HG03159 (cell line): ENCODE results near the gene EIF3B.
"Not testable (repeated sequence)": the region's sequence is repeated elsewhere in the genome, so short reads cannot be mapped to it uniquely, and the experiment has no call there.

Experiments
- ATAC-seq: cut with Tn5 transposase; IDR thresholded peaks from one replicate; pipeline ENCODE4 v1.9.1; 2021; ENCODE audit warnings: mild to moderate bottlenecking, moderate library complexity; ENCODE audit not compliant: unreplicated experiment

The EIF3B gene

DNA sequence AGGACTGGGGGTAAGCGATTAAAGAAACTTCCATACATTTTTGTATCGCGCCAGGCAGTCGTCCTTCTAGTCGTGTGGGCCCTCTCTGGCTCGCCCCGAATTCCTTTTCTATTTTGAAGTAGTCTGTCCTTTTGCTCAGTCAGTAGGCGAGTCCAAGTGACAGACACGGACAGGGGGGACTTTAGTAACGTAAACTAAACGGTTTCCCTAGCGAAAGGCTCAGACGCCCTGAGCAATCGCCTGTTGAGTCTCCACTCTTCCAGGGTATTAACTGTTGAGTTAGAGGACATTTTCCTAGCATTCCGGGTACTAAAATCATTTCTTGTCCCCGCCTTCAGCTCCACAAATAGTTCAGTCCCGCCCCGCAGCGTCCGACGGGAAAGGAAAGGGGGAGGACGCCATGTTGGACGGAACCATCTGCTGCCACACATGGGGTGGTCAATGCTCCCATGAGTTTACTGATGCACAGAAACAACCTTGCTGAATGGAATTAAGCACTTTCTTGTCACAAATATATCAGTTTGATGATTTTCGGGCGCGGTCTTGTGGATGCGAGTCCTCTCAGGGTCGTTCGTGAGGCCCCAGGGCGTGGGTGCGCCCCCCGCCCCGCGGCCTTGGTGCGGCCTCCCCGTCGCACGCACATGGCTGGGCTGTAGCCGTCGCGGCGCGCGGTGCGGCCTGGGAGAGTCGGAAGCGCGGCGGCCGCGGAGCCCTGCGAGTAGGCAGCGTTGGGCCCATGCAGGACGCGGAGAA lies at the start of gene EIF3B:
Gene EIF3B (plus strand): TSS at position 642 of the 753 bp plus-strand sequence. CDS start 95 bp downstream, at position 737.
- ATAC-seq: peak; percentile 81

DNA sequence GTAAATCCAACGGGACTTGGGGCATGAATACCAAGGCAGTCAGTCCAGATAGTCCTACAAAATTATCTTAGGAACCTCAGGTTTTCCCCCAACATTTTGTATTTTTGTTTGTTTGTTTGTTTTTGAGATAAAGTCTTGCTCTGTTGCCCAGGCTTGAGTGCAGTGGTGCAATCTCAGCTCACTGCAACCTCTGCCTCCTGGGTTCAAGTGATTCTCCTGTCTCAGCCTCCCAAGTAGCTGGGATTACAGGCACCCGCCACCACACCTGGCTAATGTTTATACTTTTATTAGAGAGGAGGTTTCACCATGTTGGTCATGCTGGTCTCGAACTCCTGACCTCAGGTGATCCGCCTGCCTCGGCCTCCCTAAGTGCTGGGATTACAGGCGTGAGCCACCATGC lies 49.4 kb upstream of the EIF3B start:
- not testable (repeated sequence) for ATAC-seq

DNA sequence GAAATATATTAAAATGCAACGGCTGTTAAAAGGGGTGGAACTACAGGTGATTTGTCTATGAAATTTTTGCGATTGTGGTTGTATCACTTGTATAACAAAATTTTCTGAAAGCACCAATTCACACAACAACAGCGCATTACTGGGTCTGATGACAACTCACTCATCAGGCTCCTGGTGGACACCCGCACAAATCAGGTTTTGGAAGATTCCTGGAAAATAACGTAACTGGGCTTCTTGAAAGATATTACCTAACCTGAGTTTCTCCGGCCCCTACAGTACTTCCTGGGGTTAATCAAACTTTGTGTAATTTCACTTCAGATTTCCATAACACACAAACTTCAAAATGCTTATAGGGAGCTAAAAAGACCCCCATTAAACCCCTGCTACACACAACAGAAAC lies 47.9 kb upstream of the EIF3B start:
- ATAC-seq: no peak

DNA sequence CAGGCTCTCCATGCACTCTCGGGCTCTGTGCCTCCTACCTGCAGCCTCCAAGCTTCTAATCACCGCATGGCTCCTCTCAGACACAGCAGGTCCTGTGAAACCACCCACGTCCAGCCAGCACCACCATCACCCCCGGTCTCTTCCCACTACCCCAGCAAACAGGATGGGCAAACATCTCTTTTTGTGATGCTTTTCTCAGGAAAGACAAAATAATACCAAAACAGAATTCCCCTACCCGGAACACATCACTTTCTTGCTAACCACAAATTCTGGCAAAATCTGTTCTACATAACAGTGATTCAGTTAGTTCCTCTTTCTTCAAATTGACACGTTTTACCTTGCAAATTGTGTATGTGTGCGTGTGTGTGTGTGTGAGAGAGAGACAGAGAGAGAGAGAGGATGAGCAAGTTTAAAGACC lies 46.9 kb upstream of the EIF3B start:
- ATAC-seq: peak; percentile 49

DNA sequence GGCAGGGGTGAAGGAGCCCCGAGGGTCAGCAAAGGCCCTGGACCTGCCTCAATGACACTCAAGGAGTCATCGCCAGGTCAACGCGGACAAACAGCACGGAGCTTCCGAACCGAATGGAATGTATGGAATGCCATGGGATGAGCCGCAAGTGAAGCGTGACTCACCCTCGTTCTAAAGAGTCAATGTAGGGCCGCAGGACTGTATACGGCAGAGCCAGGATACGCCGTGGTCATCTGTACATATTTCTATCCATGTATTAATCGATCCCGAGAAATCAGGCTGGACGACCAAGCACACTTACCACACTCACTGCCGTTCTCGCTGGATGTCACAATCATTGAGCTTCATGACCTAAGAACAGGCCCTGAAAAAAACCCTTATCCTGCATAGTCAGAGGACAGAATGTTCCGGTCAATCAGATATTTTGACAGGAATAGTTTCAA lies 44.7 kb upstream of the EIF3B start:
- no peak for ATAC-seq

DNA sequence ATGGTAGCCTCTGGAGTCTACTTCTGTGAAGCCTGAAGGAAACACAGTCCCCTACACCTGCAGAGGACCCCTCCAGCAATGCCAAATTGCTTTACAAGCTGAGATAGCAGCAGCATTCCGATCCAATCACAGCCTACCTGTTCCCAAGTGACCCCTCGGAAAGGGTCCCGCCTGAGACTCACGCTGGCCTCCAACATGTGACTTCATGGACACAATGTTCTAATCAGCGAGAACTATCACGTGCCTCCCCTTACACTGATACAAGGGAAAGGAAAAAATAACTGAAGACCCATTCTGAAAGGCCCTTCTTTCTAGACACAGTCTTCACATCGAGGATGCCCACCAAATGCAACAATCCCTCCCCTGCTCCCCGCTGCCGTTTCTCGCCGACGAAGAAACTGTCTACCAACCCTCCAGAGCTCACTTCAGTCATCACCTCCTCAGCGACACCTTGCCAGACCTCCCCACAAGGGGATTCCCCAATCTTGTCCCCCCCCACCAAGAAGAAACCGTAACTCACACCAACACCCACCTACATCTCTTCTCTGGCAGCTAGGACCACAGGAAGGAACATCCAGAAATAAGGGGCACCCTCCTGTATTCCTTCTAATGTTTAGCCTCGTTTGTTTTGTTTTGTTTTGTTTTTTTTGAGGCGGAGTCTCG lies 42.2 kb upstream of the EIF3B start:
- no peak for ATAC-seq

DNA sequence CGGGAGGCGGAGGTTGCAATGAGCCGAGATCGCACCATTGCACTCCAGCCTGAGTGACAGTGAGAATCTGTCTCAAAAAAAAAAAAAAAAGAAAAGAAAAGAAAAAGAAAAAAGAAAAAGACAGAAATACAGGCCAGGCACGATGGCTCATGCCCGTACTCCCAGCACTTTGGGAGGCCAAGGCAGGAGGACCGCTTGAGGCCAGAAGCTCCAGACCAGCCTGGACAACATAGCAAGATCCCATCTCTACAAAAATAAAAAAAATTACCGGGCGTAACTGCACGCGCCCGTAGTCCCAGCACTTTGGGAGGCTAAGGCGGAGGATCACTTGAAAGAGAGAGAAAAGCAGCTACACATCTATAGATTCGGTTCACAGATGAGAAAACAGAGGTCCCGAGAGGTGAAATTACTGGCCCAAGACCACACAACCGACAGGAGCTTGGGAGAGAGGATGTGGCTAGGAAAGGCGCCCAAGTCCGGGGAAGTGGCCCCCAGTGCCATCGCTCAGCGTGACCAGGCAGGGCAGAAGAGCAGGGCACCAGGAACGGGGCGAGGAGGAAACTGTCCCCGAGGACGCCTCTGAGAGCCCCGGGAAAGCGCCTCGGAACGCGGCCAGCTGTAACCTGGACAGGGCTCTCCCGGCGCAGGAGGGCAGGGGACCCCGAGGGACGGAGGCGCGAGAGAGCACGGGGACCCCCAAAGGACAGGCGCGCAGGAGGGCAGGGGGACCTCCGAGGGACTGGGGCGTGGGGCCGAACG lies 41.0 kb upstream of the EIF3B start:
- peak; percentile 5 for ATAC-seq

DNA sequence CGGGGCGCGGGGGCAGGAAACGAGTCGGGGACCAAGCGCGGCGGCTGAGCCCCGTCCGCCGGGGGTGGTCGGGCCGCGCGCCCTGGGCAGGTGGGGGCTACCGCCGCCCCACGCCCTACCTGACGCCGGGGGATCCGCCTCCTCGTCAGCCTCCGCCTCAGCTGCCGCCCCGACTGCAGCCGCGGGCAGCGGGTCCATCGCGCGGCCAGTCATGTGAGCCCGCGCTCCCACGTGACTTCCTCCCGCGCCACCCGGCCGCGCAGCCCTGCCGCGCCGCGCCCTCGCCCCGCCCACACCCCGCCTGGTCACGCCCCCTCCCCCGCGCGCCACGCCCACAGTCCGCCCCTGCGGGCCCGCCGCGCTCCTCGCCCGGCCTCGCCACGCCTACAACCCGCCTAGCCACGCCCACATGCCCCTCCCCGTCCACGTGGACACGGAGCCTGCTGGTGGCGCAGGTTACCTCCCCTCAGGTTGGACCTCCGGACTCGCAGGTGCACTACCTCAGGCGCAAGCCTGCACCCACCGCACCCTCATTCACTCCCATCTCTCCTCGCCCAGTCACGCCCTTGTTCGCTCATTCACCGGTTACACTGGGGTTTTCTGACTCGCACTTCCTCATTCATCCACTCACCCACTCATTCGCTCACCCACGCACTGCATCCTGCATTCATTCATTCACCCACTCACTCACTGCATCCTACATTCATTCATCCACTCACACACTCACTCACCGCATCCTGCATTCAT lies 40.2 kb upstream of the EIF3B start, which contains the start of gene SNX8:
Gene SNX8 (minus strand): TSS at position 233 of the 747 bp plus-strand sequence. CDS start 20 bp downstream, at position 213.
- ATAC-seq: peak; percentile 65

DNA sequence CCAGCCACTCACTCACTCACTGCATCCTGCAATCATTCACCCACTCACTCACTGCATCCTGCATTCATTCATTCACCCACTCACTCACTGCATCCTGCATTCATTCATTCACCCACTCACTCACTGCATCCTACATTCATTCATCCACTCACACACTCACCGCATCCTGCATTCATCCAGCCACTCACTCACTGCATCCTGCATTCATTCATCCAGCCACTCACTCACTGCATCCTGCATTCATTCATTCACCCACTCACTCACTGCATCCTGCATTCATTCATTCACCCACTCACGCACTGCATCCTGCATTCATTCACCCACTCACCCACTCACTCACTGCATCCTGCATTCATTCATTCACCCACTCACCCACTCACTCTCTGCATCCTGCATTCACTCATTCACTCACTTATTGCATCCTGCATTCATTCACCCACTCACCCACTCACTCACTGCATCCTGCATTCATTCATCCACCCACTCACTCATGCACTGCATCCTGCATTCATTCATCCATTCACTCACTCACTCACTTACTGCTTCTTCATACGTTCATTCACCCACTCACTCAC lies 39.6 kb upstream of the EIF3B start:
- not testable (repeated sequence) for ATAC-seq

DNA sequence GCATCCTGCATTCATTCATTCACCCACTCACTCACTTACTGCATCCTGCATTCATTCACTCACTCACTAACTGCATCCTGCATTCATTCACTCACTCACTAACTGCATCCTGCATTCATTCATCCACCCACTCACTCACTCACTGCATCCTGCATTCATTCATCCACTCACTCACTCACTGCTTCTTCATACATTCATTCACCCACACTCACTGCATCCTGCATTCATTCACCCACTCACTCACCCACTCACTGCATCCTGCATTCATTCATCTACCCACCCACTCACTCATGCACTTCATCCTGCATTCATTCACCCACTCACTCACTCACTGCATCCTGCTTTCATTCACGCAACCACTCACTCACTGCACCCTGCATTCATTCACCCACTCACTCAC lies 38.8 kb upstream of the EIF3B start:
- no peak for ATAC-seq

DNA sequence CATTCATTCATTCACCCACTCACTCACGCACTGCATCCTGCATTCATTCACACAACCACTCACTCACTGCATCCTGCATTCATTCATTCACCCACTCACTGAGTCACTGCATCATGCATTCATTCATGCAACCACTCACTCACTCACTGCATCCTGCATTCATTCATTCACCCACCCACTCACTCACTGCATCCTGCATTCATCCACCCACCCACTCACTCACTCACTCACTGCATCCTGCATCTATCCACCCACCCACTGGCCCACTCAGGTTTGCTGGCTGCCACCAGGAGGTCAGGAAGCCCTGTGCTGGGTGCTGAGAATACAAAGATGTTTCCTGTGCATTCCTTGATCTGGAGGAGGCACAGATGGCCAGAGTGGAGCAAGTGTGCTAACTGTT lies 38.0 kb upstream of the EIF3B start:
- no peak for ATAC-seq

DNA sequence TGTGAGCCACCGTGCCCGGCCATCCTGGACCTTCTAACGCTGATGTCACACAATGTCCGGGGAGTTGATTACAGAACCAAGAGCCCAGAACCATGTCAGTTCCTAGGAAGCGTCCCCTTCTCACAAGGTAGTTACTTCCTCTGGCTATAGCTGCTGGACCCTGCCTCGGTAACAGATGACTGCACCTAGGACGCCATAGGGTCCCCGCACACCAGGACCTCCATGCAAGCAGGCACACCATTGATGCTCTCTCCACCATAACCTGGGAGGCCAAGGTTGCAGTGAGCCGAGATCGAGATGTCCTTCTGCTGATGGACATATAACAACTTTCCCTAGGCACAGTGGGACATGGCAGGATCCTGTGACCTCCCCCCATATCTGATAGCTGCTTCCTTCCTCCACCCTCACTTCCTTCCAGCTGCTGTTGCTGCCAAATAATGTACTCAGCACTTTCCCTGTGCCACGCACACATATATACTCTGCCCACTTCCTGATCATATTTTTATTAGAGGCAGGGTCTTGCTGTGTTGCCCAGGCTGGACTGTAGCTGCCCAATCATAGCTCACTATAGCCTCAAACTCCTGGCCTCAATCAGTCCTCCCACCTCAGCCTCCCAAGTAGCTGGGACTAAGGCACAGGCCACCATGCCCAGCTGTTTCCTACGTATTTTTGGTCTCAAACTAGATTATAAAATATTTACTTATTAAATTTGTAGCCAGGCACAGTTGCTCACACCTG lies 36.9 kb upstream of the EIF3B start:
- ATAC-seq: no peak

DNA sequence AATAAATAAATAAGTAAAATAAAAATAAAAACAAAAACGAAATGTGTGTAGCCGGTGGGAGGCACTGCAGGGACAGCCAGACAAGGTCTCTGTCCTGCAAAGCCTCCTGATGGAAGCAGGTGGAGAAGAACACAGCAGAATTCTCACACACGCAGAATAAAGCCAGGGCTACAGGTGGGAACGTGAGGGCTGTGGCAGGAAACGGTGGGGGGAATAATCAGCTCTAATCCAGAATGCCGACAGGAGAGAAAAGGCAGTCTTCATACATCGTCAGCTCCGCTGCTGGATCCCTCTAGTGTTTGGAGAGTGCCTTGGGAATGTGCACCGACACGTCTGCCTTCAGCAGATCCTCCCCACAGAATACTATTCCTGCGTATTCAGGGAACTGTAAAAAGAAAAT lies 33.6 kb upstream of the EIF3B start:
- no peak for ATAC-seq

DNA sequence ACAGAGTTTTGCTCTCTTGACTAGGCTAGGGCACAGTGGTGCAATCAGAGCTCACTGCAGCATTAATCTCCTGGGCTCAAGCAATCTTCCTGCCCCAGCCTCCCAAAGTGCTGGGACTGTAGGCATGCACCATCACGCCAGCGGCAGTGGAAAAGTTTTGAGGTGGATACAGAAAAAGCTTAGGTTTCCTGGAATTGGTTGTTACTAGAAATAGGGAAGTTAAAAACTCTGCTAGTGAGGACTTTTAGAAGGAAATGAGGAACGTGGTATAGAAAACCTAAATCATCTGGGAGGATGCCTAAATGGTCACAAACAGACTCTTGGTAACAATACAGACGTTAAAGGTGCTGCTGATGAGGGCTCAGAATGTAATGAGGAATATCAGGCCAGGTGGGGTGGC lies 29.5 kb upstream of the EIF3B start:
- ATAC-seq: no peak

DNA sequence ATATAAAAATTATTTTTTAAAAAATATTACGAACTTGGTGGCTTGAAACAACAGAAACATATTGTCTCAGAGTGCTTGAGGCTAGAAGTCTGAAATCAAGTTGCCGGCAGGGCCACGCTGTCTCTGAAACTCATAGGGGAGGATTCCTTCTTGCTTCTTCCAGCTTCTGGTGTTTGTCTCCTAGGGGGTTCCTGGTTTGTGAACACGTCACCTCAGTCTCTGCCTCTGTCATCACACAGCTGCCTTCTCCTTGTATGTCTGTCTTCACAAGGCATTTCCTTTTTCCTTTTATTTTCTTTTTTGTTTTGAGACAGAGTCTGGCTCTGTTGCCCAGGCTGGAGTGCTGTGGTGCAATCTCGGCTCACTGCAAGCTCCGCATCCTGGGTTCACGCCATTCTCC lies 27.7 kb upstream of the EIF3B start:
- no peak for ATAC-seq

DNA sequence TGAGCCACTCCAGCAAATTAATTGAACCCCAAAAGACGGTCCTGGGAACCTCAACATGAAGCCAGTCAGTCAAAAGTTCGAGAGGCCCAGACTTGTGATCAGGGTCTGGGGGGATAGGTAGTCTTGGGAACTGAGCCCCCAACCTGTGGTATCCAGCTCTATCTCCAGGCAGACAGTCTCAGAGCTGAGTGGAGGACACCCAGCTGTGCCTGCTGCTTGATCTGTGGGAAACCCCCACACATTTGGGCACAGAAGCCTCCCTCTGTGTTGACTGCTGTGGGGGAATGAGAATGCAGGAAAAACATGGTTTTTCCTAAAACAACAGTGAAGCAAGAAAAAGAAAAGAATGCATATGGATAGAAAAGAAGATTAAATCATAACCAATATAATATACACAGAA lies 24.1 kb upstream of the EIF3B start:
- ATAC-seq: no peak

DNA sequence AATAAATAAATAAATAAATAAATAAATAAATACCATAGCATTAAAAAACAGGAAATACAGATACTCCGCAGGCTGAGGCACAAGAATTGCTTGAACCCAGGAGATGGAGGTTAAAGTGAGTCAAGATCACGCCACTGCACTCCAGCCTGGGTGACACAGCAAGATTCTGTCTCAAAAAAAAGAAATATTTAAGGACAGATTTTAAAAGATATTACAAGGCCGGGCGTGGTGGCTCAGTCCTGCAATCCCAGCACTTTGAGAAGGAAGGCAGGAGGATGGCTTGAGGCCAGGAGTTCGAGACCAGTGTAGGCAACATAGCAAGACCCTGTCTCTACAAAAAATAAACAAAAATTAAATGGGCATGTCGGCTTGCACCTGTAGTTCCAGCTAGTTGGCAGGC lies 22.9 kb upstream of the EIF3B start:
- ATAC-seq: no peak

DNA sequence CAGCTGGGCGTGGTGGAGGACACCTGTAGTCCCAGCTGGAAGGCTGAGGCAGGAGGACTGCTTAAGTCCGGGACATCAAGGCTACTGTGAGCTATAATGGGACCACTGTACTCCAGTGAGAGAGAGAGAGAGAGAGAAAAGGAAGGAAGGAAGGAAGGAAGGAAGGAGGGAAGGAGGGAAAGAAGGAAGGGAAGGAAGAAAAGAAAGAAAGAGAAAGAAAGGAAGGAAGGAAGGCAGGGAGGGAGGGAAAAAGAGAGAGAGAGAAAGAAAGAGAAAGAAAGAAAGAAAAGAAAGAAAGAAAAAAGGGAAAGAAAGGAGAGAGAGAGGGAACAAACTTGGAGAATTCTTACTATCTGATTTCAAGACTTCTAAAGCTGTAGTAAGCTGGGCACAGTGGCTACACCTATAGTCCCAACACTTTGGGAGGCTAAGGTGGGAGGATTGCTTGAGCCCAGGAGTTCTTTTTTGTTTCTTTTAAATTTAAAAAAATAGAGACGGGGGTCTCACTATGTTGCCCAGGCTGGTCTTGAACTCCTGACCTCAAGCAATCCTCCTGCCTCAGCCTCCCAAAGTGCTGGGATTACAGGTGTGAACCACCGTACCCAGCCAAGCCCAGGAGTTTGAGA lies 21.9 kb upstream of the EIF3B start:
- ATAC-seq: not testable (repeated sequence)

DNA sequence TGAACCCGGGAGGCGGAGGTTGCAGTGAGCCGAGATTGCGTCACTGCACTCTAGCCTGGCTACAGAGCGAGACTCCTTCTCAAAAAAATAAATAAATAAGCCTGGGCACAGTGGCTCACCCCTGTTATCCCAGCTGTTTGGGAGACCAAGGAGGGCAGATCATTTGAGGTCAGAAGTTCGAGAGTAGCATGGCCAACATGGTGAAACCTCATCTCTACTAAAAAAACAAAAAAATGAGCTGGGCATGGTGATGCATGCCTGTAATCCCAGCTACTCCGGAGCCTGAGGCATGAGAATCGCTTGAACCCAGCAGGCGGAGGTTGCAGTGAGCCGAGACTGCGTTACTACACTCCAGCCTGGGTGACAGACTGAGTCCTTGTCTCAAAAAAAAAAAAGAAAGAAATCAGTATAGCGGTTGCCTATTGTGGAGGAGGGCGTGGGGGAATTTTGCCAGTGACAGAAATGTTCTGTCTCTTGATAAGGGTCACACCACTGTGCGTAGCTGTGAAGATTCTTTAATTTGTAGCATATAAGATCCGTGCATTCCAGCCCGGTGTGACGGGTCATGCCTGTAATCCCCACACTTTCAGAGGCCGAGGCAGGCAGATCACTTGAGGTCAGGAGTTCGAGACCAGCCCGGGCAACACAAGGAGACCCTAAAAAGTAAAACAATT lies 17.9 kb upstream of the EIF3B start:
- ATAC-seq: no peak
